Glutamatergic neuron (in vitro differentiated cells): ENCODE measurements around the gene SGCE. TPM values are rescaled to one million over a fixed set of nuclear protein-coding genes. Genes with fewer than 3 reads are reported as not detected.
"Not testable (repeated sequence)": the region's sequence is repeated elsewhere in the genome, so short reads cannot be mapped to it uniquely, and the experiment has no call there.

Source experiments
- DNase-seq: peaks from one replicate; pipeline ENCODE4 v3.0.0; 2022
- H3K27ac Mint-ChIP-seq: one replicate; pipeline ENCODE4 v1.8.0; 2020; ENCODE audit warnings: mild to moderate bottlenecking, mixed read lengths, inconsistent platforms; ENCODE audit not compliant: unreplicated experiment
- H3K27me3 Mint-ChIP-seq: one replicate; pipeline ENCODE4 v1.8.0; 2020; ENCODE audit warnings: mild to moderate bottlenecking, moderate library complexity, mixed read lengths, inconsistent platforms; ENCODE audit not compliant: unreplicated experiment
- H3K36me3 Mint-ChIP-seq: one replicate; pipeline ENCODE4 v1.8.0; 2020; ENCODE audit warnings: mild to moderate bottlenecking, mixed read lengths, inconsistent platforms; ENCODE audit not compliant: unreplicated experiment
- H3K4me1 Mint-ChIP-seq: one replicate; pipeline ENCODE4 v1.8.0; 2020; ENCODE audit warnings: mild to moderate bottlenecking, low read depth, mixed read lengths, inconsistent platforms; ENCODE audit not compliant: unreplicated experiment
- H3K4me3 Mint-ChIP-seq: one replicate; pipeline ENCODE4 v1.8.0; 2020; ENCODE audit warnings: mild to moderate bottlenecking, mixed read lengths, inconsistent platforms; ENCODE audit not compliant: unreplicated experiment
- H3K9me3 Mint-ChIP-seq: one replicate; pipeline ENCODE4 v1.8.0; 2020; ENCODE audit warnings: mild to moderate bottlenecking, moderate library complexity, mixed read lengths, inconsistent platforms; ENCODE audit not compliant: unreplicated experiment
- long read RNA-seq: library from polyadenylated mRNA; unstranded; transcript quantifications from one replicate; pipeline ENCODE4 v2.0.0, GENCODE V29; 2020; ENCODE audit not compliant: unreplicated experiment
- total RNA-seq: library from RNA; stranded (reverse); fragmentation: NEBNext Ultra II Directional; extraction: Animal tissue kit (Norgen Biotek cat#: 25700); gene quantifications from one replicate; pipeline ENCODE4 v1.2.1, GENCODE V29; 2021; ENCODE audit not compliant: unreplicated experiment
- TF ChIP-seq, protein P1 (sequence below): fragments of 200-600 bp; sonication (generic); IDR thresholded peaks from one replicate; pipeline ENCODE4 v1.5.0; 2021; ENCODE audit not compliant: partially characterized antibody, unreplicated experiment

Gene SGCE, protein sequence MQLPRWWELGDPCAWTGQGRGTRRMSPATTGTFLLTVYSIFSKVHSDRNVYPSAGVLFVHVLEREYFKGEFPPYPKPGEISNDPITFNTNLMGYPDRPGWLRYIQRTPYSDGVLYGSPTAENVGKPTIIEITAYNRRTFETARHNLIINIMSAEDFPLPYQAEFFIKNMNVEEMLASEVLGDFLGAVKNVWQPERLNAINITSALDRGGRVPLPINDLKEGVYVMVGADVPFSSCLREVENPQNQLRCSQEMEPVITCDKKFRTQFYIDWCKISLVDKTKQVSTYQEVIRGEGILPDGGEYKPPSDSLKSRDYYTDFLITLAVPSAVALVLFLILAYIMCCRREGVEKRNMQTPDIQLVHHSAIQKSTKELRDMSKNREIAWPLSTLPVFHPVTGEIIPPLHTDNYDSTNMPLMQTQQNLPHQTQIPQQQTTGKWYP
- 64.4 TPM for total RNA-seq
- long read RNA-seq, transcript SGCE-225 (11 exons, 1,634 nt) = major isoform, 11 of 23 reads
- long read RNA-seq, partial matches to known transcripts = 5 of 23 reads
- long read RNA-seq, other reads (novel, unspliced or antisense) = 1 of 23 reads

DNA sequence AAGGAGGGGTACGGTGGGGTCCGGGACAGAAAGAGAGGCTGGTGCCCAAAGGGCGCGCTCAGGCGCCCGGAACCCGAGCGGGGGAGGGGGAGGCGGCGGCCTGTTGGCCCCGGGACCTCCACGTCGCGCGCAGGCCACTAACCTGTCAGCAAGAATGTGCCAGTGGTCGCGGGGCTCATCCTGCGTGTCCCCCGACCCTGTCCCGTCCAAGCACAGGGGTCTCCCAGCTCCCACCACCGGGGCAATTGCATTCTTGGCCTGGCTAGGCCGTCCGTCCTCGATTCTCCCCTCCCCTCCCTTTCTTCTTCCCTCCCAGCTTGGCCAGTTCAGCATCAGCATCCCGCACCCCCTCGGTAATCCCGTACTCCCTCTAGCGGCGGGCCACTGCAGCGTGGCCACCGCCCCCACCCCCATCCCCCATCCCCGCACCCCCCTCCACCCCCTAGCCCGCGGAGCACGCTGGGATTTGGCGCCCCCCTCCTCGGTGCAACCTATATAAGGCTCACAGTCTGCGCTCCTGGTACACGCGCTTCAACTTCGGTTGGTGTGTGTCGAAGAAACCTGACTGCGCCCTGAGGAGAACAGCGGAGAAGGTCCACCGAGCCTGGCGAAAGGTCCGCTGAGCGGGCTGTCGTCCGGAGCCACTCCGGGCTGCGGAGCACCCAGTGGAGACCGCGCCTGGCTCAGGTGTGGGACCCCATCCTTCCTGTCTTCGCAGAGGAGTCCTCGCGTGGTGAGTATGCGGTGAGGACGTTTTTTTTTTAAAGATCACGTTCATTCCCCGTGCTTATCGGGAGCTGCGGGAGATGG lies at the start of gene SGCE:
SGCE (minus strand) TSS at position 286 of the 810 bp plus-strand sequence; CDS start at position 251, 35 bp downstream.
- H3K36me3 Mint-ChIP-seq = no peaks in the 10 kb centered on the region
- H3K4me1 Mint-ChIP-seq = peaks cover 11% of the 10 kb centered on the region
- peak; percentile 89 for DNase-seq
- peaks cover 13% of the 10 kb centered on the region for H3K9me3 Mint-ChIP-seq
- peak within 1 kb of the TSS; percentile 94 for H3K4me3 Mint-ChIP-seq
- H3K27me3 Mint-ChIP-seq = peaks cover 13% of the 10 kb centered on the region
- TF ChIP-seq, protein P1, sequence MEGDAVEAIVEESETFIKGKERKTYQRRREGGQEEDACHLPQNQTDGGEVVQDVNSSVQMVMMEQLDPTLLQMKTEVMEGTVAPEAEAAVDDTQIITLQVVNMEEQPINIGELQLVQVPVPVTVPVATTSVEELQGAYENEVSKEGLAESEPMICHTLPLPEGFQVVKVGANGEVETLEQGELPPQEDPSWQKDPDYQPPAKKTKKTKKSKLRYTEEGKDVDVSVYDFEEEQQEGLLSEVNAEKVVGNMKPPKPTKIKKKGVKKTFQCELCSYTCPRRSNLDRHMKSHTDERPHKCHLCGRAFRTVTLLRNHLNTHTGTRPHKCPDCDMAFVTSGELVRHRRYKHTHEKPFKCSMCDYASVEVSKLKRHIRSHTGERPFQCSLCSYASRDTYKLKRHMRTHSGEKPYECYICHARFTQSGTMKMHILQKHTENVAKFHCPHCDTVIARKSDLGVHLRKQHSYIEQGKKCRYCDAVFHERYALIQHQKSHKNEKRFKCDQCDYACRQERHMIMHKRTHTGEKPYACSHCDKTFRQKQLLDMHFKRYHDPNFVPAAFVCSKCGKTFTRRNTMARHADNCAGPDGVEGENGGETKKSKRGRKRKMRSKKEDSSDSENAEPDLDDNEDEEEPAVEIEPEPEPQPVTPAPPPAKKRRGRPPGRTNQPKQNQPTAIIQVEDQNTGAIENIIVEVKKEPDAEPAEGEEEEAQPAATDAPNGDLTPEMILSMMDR = peak; percentile 87
- peak within 1 kb of the TSS; percentile 89 for H3K27ac Mint-ChIP-seq

DNA sequence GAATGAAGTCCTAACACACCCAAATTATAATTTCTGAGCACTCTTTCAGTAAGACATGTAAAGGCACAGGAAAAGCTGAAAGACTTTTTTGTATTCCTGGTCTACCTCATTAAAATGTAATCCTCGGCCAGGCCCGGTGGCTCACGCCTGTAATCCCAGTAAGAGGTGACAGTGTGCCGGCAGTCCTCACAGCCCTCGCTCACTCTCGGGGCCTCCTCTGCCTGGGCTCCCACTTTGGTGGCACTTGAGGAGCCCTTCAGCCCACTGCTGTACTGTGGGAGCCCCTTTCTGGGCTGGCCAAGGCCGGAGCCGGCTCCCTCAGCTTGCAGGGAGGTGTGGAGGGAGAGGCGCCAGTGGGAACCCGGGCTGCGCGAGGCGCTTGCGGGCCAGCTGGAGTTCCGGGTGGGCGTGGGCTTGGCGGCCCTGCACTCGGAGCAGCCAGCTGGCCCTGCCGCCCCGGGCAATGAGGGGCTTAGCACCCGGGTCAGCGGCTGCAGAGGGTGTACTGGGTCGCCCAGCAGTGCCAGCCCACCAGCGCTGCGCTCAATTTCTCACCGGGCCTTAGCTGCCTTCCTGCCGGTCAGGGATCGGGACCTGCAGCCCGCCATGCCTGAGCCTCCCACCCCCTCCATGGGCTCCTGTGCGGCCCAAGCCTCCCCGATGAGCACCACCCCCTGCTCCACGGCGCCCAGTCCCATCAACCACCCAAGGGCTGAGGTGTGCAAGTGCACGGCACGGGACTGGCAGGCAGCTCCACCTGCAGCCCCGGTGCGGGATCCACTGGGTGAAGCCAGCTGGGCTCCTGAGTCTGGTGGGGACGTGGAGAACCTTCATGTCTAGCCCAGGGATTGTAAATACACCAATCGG lies 49.5 kb upstream of the SGCE start:
- not testable (repeated sequence) for H3K4me1 Mint-ChIP-seq, H3K36me3 Mint-ChIP-seq, H3K27me3 Mint-ChIP-seq, DNase-seq, H3K27ac Mint-ChIP-seq, H3K4me3 Mint-ChIP-seq, H3K9me3 Mint-ChIP-seq

DNA sequence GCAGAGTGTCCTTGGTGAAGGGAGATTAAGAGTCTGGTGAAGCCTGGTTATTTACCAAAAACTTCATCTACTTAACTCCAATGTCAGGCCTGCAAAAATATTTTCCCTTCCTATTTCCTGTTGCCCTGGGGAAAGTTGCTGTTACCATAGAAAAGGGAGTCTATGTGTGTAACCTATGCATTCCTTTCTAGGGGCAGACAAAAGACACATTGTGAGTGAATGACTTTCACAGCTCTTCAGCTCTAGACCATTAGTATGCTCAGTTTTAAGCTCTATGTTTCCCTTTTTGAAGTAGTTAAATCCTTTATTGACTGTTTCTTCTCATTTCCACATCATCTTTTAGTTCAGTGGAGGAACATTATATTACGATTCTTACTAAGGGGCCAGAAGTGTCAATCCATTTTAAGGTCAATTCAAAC lies 45.6 kb upstream of the SGCE start:
- Mint-ChIP-seq H3K4me1 (no peaks in the 10 kb centered on the region), H3K9me3 (peaks cover 4% of the 10 kb centered on the region), H3K27me3 (peaks cover 4% of the 10 kb centered on the region), H3K36me3 (no peaks in the 10 kb centered on the region), H3K4me3 (no peak overlapping the region), H3K27ac (no peak overlapping the region)
- DNase-seq = no peak
- TF ChIP-seq, protein P1 = no peak

DNA sequence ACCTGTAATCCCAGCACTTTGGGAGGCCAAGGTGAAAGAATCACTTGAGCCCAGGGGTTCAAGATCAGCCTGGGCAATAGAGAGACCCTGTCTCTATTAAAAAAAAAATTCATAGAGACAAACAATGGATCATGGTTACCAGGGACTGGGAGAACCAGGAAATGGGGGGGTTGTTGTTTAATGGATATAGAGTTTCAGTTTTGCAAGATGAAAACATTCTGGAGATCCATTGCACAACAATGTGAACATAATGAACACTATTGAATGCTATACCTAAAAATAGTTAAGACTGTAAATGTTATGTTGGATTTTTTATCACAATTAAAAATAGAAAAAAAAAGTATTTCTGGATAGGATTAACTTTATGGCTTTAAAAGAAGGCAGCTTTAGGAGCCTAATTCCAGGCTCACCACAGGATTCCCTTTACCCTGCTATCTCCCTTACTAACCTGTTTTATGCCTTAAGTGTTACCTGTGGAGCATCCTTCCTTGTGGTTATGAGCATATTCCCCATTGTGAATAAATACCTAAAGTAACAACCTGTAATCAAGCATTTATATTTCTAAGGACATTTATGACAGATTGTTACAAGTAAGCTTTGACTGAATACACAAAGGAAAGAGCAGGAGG lies 45.1 kb upstream of the SGCE start:
- Mint-ChIP-seq H3K9me3 (peaks cover 2% of the 10 kb centered on the region), H3K27ac (no peak overlapping the region), H3K4me3 (no peak overlapping the region), H3K4me1 (no peaks in the 10 kb centered on the region), H3K36me3 (no peaks in the 10 kb centered on the region), H3K27me3 (no peaks in the 10 kb centered on the region)
- no peak for DNase-seq
- TF ChIP-seq, protein P1 = no peak
